ENCODE data around the gene PIK3C2B.

PIK3C2B gene

DNA sequence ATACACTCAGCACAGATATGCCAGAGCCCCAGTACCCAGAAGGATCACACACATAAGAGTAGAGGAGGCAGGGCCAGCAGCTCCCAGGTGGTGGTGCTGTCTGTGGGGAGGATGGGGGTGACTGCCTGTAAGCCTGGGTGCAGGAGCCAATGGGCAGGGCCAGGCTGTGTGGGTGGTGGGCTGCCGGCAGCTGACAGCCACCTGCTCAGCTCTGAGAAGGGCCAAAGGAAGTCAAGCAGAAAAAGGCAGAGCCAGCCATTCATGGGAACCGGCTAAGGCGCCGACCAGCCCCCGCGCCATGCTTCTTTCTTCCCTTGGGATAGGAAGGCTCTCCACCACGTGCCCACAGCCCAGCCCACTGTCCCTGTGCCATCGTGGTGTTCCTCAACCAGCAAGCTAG, 14.1 kb downstream of the PIK3C2B start:
- TF ChIP-seq CTCF (conservative IDR thresholded peaks at IDR 0.05) = no peak
- H3K27ac ChIP-seq = peak overlapping the region; percentile 62

- no peak for TF ChIP-seq CTCF (conservative IDR thresholded peaks at IDR 0.05)
- H3K27ac ChIP-seq = peak overlapping the region; percentile 62
Measured at GRCh38 chr1:204479387-204480136, 15.0 kb downstream of the PIK3C2B start.

DNA sequence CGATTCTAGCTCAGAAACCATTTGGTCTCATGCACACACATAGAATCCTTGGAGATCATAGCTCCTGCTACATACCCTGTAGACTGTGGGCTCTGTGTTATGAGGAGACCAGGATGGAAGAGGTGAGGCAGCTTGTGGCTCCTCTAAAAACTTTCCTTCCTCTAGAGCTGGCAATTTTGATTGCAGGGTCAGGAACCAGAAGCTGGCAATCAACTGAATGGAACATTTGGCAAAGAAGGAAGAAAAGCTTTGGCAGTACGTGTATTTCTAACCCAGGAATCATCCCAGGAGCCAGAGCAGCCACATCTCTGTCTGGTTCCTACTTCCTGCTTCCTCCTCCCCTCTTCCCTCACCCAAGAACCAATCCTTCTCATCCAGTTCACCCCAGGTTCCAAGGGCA, 15.7 kb downstream of the PIK3C2B start:
- no peak for TF ChIP-seq CTCF (conservative IDR thresholded peaks at IDR 0.05)
- H3K27ac ChIP-seq = peak overlapping the region; percentile 62

GRCh38 chr1:204478172-204478899, 16.3 kb downstream of the PIK3C2B start:
- no peak for TF ChIP-seq CTCF (conservative IDR thresholded peaks at IDR 0.05)
- peak overlapping the region; percentile 62; the same call in 1 of the 2 replicates for H3K27ac ChIP-seq

- H3K27ac ChIP-seq = no peak overlapping the region
- TF ChIP-seq CTCF (conservative IDR thresholded peaks at IDR 0.05) = no peak
Measured at GRCh38 chr1:204477036-204477740, 17.4 kb downstream of the PIK3C2B start.

DNA sequence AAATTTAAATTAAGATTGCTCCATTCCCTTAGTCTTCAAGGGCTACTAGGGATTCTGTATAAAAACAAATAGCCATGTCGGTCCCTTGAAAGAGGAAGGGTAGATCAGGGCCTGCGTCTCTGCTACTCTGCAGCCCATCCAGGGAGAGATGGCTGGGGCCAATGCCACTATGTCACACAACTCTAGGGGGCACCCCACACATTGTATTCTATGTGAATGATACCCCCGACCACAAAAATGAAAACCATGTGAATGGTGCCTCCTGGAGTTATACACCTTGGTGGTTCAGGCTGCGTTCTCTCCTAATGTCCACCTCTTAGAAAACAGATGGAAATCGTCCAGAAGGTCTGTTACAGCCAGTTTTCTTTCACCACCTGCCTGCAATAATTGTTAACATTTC, 18.0 kb downstream of the PIK3C2B start:
- no peak overlapping the region for H3K27ac ChIP-seq
- no peak for TF ChIP-seq CTCF (conservative IDR thresholded peaks at IDR 0.05)
